ENCODE data around the gene SPCS1.

DNA sequence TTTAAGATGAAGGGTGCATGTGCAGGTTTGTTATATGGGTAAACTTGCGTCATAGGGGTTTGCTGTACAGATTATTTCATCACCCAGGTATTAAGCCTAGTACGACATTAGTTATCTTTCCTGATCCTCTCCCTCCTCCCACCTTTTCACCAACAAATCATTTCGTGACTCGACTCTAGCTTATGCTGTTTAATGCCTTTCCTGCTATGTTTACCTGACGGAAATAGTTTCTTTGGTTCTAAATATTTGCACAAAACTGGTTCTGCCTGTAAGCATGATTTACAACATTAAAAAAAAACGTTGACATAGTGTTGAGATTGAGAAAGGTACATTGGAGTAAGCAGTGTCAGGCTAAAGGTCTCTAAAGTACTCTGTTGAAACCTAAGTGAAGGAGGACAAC is 17.6 kb upstream of the SPCS1 start:
- TF ChIP-seq, protein P1, sequence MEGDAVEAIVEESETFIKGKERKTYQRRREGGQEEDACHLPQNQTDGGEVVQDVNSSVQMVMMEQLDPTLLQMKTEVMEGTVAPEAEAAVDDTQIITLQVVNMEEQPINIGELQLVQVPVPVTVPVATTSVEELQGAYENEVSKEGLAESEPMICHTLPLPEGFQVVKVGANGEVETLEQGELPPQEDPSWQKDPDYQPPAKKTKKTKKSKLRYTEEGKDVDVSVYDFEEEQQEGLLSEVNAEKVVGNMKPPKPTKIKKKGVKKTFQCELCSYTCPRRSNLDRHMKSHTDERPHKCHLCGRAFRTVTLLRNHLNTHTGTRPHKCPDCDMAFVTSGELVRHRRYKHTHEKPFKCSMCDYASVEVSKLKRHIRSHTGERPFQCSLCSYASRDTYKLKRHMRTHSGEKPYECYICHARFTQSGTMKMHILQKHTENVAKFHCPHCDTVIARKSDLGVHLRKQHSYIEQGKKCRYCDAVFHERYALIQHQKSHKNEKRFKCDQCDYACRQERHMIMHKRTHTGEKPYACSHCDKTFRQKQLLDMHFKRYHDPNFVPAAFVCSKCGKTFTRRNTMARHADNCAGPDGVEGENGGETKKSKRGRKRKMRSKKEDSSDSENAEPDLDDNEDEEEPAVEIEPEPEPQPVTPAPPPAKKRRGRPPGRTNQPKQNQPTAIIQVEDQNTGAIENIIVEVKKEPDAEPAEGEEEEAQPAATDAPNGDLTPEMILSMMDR (IDR thresholded peaks at IDR 0.05), result no peak
- TF ChIP-seq POLR2A (IDR thresholded peaks at IDR 0.05), result no peak
